Suppressor macrophage treated with lipopolysaccharide for 1 hour (primary cell): ENCODE results near the gene TM9SF2.
"Not testable (repeated sequence)": the region's sequence is repeated elsewhere in the genome, so short reads cannot be mapped to it uniquely, and the experiment has no call there.

Source experiments
- DNase-seq, 3 donors: peaks; one replicate each; pipeline ENCODE4 v3.0.0-alpha.2; 2020 to 2022

The TM9SF2 gene

DNA sequence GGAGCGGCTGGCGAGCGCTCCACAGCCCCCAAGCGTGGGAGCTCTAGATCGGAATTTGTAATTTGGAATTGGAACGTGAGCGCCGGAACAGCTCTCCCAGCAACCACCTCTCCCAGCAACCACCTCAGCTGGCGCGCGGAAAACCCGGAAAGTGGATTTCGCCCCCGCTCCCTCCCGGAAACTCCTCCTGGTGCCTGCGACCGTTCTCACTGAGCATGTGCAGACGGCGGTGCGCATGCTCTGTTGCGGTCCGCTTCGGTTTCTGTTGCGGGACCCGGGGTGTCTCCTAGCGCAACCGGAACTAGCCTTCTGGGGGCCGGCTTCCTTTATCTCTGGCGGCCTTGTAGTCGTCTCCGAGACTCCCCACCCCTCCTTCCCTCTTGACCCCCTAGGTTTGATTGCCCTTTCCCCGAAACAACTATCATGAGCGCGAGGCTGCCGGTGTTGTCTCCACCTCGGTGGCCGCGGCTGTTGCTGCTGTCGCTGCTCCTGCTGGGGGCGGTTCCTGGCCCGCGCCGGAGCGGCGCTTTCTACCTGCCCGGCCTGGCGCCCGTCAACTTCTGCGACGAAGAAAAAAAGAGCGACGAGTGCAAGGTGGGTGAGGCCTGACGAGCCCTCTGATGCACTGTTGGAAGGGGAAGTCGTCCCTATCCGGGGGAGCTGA, at the start of gene TM9SF2:
Gene TM9SF2, plus strand, starts transcription at position 289 of the 664 bp plus-strand sequence. Its CDS starts 135 bp downstream, at position 424.
- DNase-seq = peak; percentile 98

- no peak for DNase-seq
Observed at GRCh38 chr13:99454518-99455183, 46.6 kb upstream of the TM9SF2 start.

GRCh38 chr13:99459099-99459850, 42.0 kb upstream of the TM9SF2 start:
- DNase-seq = no peak

DNA sequence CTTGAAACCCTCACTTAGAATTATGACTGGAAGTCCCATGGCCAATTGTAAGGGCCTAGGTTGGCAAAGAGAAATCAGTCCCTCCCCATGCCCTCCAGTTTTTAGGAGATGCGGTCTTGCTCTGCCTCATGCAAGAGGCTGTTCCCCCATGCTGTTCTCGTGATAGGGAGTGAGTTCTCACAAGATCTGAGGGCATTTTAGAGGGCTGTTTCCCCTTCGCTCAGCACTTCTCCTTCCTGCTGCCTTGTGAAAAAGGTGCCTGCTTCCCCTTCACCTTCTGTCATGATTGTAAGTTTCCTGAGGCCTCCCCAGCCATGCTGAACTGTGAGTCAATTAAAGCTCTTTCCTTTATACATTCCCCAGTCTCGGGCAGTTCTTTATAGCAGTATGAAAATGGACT, 40.5 kb upstream of the TM9SF2 start:
- peak; percentile 26 to 36 (median 36) for DNase-seq

DNA sequence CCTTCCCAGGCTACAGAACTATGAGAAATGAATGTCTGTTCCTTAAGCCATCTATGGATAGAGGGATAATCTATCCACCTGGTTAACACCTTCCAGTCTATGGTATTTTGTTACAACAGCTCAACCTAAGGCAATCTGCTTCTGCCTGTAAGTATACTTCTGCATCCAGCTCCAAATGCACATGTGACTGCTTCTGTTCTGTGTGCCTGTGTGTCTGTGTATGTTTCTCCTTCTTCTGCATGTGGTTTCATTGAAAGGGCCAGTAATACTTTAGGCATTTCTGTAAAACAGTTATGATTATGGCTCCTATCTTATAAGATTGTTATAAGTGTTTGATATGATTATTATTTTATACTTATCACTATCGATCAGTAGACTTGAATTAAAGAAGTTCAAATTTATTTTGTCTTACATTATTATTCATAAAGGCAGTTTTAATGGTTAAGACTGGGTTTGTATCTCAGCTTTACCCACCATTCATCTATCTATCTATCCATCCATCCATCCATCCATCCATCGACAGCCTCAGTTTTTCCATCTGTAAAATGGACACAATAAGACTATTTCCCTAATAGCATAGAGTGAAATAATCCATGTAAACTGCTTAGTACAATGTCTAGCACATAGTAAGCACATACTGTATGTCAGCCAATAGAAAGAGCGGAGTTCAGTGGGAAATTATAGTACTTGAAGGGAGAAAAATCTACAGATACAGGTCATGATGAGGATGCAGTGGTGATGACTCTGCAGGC, 37.5 kb upstream of the TM9SF2 start:
- no peak for DNase-seq

- peak; percentile 8 to 28 (median 24) for DNase-seq
Observed at GRCh38 chr13:99464441-99464949, 36.8 kb upstream of the TM9SF2 start.

DNA sequence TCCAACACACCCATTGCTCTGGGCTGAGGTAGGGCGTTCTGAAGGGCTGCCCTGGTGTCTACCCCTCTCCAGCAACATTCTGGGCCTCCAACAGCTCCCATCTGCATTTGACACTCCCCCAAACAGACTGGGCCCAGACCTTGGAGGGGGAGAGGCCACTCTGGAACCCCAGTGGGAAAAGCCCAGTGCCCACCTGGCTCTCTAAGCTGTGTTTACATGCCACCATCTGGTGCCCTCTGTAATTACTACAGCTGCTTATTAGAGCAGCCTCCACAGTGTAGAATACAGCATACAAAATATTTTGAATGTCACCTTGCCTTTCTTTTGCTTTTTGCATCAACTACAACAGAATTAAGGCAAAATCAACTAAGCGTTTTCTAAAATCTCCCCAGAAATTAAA, 35.8 kb upstream of the TM9SF2 start:
- no peak for DNase-seq

- peak in 2 of 3 donors; percentile 8 to 32 for DNase-seq
Observed at GRCh38 chr13:99467764-99468163, 33.5 kb upstream of the TM9SF2 start.

DNA sequence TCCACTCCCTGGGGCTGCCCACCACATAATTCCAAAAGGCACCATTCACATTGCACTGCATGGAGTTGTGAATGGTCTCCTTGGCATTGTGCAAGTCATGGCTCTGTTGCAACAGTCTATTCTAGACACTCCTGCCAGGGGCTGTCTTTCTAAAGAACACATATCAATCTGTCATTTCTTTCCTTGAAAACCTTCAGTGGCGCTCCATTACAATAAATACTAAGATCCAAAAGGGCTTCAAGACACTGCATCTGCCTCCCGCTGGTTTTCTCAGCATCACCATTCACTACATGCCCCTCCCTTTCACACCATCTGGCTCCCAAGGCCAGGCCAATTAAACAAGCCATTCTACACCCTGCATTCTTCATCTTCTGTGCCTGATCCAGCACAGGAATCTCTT, 32.2 kb upstream of the TM9SF2 start:
- no peak for DNase-seq

DNA sequence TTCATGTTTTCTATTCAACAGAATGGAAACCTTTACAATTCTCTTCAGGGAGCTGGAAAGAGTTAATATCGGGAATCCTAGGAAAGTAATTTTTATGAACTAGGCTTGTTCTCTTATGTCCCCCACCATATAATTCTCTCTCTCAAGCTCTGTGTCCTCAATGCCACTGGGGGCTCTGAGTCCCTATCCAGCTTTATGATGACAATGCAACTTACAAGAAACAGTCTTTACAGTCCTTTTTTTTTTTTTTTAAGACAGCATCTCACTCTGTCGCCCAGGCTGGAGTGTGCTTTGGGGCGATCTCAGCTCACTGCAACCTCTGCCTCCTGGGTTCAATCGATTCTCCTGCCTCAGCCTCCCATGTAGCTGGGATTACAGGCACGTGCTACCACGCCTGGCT, 31.2 kb upstream of the TM9SF2 start:
- DNase-seq = no peak

GRCh38 chr13:99471221-99472121, 29.8 kb upstream of the TM9SF2 start:
- peak; percentile 29 to 78 (median 66) for DNase-seq

DNA sequence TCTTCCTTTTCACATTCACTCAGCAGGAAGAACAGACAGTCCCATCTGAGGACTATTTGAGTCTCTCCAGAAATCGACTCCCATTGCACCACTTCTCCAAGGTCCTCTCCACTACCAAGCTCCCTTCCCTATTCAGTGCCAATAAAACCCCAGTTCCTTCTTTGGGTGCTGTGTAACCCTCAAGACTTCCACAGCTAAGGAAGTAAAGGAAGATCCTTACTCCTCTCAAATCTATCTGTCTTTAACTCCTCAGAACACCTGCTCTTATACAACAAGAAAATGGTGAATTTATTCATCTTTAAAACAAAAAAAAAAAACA, 29.2 kb upstream of the TM9SF2 start:
- DNase-seq = peak; percentile 24 to 28 (median 27)

DNA sequence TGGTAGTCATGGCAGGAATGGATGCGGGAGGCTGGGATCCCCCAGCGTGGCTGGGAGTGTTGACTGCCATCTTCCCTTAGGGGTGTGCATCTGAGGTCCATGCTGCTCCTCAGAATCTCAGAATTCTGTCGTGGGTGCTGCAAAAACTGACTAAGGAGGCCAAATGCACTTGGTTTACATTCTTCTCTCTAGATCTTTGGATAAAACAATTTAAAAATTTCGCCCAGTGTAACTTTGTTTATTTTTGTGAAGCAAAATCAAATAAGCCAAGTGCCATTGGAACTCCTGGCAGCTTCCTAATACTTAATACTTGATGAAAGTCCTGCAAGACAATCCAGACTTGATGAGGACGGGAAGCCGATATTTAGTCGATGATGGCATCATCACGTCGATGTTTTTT, 27.8 kb upstream of the TM9SF2 start:
- no peak for DNase-seq

DNA sequence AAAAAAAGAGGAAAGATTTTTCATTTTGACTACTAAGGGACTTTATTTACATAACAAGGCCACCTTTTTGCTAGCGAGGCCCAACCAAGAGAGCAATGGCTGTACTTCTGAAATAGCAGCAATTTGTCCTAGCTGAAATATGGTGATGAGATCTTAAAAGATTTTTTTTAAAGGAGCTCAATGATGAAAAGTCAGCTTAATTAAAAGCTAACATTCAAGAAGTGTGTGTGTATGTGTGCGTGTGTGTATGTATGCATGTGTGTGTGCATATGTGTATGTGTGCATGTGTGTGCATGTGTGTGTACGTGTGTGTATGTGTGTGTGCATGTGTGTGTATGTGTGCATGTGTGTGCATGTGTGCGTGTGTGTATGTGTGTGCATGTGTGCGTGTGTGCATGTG, 24.6 kb upstream of the TM9SF2 start:
- DNase-seq = no peak

DNA sequence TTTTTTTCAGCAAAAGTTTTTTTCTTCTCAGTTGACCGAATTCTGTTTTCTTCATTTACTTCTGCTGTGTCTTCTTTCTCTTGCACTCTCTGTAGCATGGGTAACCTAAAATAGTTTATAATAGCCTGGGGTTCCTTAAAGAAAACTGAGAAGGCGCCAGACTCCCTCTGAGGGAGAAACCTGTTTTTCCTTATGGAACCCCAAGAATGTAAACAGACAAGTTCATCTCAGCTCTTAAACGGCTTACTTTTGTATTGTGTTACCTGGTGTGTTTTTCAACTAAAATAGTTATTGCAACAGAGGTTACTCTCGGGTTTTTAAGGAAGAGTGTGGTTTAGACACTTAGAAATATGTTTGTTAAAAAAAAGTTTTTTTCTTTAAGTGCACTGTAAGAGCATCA, 23.8 kb upstream of the TM9SF2 start:
- DNase-seq = no peak

- DNase-seq = no peak
Observed at GRCh38 chr13:99481366-99481765, 19.9 kb upstream of the TM9SF2 start.

DNA sequence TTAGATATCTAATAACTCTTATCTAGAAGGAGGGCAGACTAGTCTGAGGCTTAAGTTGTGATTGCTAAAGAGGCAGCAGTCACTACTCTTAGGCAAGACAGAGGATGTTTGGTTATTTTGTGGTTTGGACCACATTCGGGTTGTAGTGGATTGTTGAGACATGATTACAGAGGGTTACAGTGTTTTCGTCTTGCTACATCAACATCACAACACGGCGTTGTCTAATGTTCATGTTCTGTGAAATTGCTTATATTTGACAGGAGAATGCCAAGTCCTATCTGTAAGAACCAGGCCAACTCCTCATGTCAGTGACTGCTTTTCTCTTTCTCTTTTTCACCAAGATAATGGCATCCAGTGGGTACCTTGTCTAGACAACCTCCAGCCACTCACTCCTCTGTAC, 16.8 kb upstream of the TM9SF2 start:
- peak; percentile 35 to 68 (median 58) for DNase-seq

- DNase-seq = no peak
Observed at GRCh38 chr13:99486996-99487395, 14.3 kb upstream of the TM9SF2 start.

DNA sequence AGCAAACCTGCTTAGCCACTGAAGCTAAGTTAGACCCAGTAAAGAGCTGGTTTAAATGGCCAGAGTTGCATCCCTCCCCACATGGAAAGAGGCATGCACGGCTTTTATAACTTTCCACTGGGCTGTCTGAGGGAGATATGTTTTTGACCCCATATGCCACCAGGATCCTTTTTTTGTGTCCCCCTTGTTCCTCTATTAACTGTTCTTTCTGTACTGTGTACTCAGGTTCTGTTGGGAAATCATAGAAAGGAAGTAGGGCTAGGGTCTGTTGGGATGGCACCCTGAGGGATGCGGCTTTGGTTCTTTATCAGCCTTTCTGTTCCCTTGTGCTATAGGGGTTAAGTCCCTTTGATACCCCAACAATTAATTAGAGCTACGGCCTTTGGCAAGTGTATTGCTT, 12.2 kb upstream of the TM9SF2 start:
- no peak for DNase-seq

- DNase-seq = not testable (repeated sequence)
Observed at GRCh38 chr13:99491750-99492149, 9.5 kb upstream of the TM9SF2 start.

DNA sequence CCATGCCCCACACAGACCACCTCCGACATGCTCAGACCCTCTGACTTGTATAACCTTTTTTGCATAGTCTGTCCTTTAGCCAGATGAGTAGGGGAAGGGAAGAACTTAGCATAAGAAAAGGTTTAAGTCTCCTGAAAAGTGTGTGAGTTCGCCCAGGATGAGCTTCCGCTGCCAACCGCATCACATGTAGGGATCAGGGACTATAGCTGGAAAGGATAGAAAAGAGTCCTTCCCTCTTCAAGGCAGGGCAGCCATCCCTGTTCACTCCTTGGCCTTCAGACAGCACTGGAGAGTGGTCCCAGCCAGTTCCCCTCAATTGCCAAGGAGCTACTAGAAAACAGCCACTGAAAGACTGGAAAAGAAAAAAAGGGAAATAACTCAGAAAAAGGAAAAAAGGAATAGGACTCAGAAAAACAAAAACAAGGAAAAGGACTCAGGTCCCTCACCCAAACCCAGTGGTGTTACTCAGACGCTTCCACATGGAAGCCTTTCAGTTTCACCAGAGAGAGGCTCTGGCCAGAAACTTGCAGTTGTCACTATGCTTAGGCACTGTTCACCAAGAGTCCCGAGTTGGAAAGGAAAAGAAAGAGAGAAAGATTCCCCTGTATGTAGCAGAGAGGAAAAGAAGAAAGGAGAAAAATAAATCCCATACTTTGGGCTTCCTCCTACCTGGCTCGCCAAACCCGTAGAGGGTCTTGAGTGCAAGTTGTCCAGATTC, 5.6 kb upstream of the TM9SF2 start:
- peak; percentile 29 to 59 (median 58) for DNase-seq
